Erythroblast (primary cell): Measurements from ENCODE around the gene TOP3B.

Experiments
- GATA1 ChIP-seq: IDR thresholded peaks from 2 replicates; pipeline ENCODE4 v1.6.1; 2011; ENCODE audit warnings: low read depth, mild to moderate bottlenecking, control low read depth, low read length, moderate library complexity
- POLR2A ChIP-seq: IDR thresholded peaks from 2 replicates; pipeline ENCODE4 v1.6.1; 2011; ENCODE audit warnings: mild to moderate bottlenecking, low read length

DNA sequence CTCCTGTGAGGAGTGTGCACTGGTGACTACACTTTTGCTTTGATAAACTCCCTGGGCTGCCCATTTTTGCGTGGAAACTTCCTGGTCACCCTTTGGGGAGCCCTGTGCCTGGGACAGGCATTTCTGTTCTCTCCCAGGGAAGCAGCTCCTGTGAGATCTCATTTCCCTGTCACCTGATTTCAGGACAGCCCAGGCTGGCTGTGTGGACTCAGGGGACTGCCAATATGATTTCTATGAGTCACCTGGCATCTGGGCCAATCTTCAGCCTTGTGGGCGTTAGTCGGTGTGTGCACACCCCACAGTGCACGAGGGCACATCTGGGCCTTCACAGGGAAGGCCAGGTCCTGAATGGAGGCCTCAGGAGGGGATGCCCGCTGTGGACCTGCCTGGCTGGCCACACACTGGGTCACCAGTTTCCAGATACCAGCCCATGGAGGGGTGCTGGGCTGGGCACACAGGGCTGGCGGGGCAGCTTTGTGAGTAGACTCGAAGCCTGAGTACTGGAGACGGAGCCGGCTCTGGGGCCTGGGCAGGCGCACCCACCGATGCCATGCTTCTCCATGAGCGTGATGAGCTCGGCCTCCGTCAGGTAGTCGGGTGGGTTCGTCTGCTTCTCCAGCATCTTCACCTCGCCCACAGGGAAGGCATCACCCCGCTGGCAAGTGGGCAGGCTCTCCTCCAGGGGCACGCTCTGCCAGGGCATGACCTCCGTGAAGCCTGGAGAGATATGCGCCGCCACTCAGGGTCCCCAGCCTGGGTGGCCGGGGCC is 20.5 kb downstream of the TOP3B start:
- TF ChIP-seq POLR2A (no peak), GATA1 (no peak)
